ENCODE data around the gene SSTR5. TPM values are rescaled to one million over a fixed set of nuclear protein-coding genes. Genes with fewer than 3 reads are reported as not detected.

Gene SSTR5
- total RNA-seq, 1 donor from 2014 or later = not detected

- no peak for TF ChIP-seq CTCF (IDR thresholded peaks at IDR 0.05)
- H3K27me3 ChIP-seq = no peaks in the 10 kb centered on the region
- H3K4me3 ChIP-seq = no peak overlapping the region
- no peak overlapping the region for H3K27ac ChIP-seq
- no peaks in the 10 kb centered on the region for H3K9me3 ChIP-seq
- intact Hi-C loops (cut with DNase I) = no loop called here
- no peak for DNase-seq (ENCODE audit: low spot score in 2 of 2)
- H3K36me3 ChIP-seq = no peaks in the 10 kb centered on the region
- H3K4me1 ChIP-seq = no peaks in the 10 kb centered on the region
These were observed 47.4 kb downstream of the SSTR5 start for GRCh38 chr16:1119766-1120576.

GRCh38 chr16:1120577-1120941 is 48.0 kb downstream of the SSTR5 start:
- intact Hi-C loops (cut with DNase I) = no loop called here
- no peak overlapping the region for H3K27ac ChIP-seq
- H3K36me3 ChIP-seq = no peaks in the 10 kb centered on the region
- H3K4me3 ChIP-seq = no peak overlapping the region
- no peaks in the 10 kb centered on the region for H3K9me3 ChIP-seq
- H3K27me3 ChIP-seq = no peaks in the 10 kb centered on the region
- no peak for TF ChIP-seq CTCF (IDR thresholded peaks at IDR 0.05)
- no peak for DNase-seq (ENCODE audit: low spot score in 2 of 2)
- H3K4me1 ChIP-seq = no peaks in the 10 kb centered on the region

GRCh38 chr16:1121009-1121408 is 48.5 kb downstream of the SSTR5 start:
- H3K27ac ChIP-seq = no peak overlapping the region
- H3K9me3 ChIP-seq = no peaks in the 10 kb centered on the region
- no peak overlapping the region for H3K4me3 ChIP-seq
- intact Hi-C loops (cut with DNase I) = no loop called here
- no peaks in the 10 kb centered on the region for H3K27me3 ChIP-seq
- DNase-seq (ENCODE audit: low spot score in 2 of 2) = no peak
- no peaks in the 10 kb centered on the region for H3K36me3 ChIP-seq
- H3K4me1 ChIP-seq = no peaks in the 10 kb centered on the region
- TF ChIP-seq CTCF (IDR thresholded peaks at IDR 0.05) = no peak

- Histone ChIP-seq H3K9me3 (no peaks in the 10 kb centered on the region), H3K36me3 (no peaks in the 10 kb centered on the region), H3K27ac (no peak overlapping the region), H3K4me1 (no peaks in the 10 kb centered on the region), H3K27me3 (no peaks in the 10 kb centered on the region), H3K4me3 (no peak overlapping the region)
- TF ChIP-seq CTCF (IDR thresholded peaks at IDR 0.05) = no peak
- no peak for DNase-seq (ENCODE audit: low spot score in 2 of 2)
- intact Hi-C loops (cut with DNase I) = no loop called here
These were observed 49.3 kb downstream of the SSTR5 start for GRCh38 chr16:1121601-1122397.

GRCh38 chr16:1122398-1122765 is 49.8 kb downstream of the SSTR5 start:
- Histone ChIP-seq H3K4me1 (no peaks in the 10 kb centered on the region), H3K4me3 (no peak overlapping the region), H3K27me3 (no peaks in the 10 kb centered on the region), H3K27ac (no peak overlapping the region), H3K9me3 (no peaks in the 10 kb centered on the region), H3K36me3 (no peaks in the 10 kb centered on the region)
- DNase-seq (ENCODE audit: low spot score in 2 of 2) = no peak
- intact Hi-C loops (cut with DNase I) = no loop called here
- TF ChIP-seq CTCF (IDR thresholded peaks at IDR 0.05) = no peak
